Neural progenitor cell (in vitro differentiated cells): ENCODE measurements around the gene GAB2. TPM values are rescaled to one million over a fixed set of nuclear protein-coding genes. Genes with fewer than 3 reads are reported as not detected.

ENCODE experiments used
- DNase-seq: peaks from one replicate; pipeline ENCODE4 v3.0.0-alpha.2; 2016; ENCODE audit warnings: low spot score
- H2AFZ ChIP-seq: fragments of 200-600 bp; sonication (generic); replicated peaks from 2 replicates; pipeline ENCODE4 v1.6.1; 2016; ENCODE audit warnings: antibody characterized with exemption
- H3F3A ChIP-seq: fragments of 200-600 bp; sonication (generic); 2 replicates; pipeline ENCODE4 v1.6.1; 2016; ENCODE audit warnings: antibody characterized with exemption, low read depth
- H3K27ac ChIP-seq: fragments of 200-600 bp; sonication (generic); 2 replicates; pipeline ENCODE4 v1.5.1; 2016; ENCODE audit warnings: mild to moderate bottlenecking
- H3K27me3 ChIP-seq: fragments of 200-600 bp; sonication (generic); 2 replicates; pipeline ENCODE4 v1.6.1; 2016; ENCODE audit warnings: mild to moderate bottlenecking, moderate library complexity
- H3K36me3 ChIP-seq: fragments of 200-600 bp; sonication (generic); 2 replicates; pipeline ENCODE4 v1.5.1; 2016
- H3K4me1 ChIP-seq: fragments of 200-600 bp; sonication (generic); 2 replicates; pipeline ENCODE4 v1.6.1; 2016; ENCODE audit warnings: mixed run types
- H3K4me2 ChIP-seq: fragments of 200-600 bp; sonication (generic); 2 replicates; pipeline ENCODE4 v1.6.1; 2016
- H3K4me3 ChIP-seq: fragments of 200-600 bp; sonication (generic); 2 replicates; pipeline ENCODE4 v1.5.1; 2016
- H3K79me2 ChIP-seq: fragments of 200-600 bp; sonication (generic); 2 replicates; pipeline ENCODE4 v1.6.1; 2016; ENCODE audit warnings: low read depth
- H3K9ac ChIP-seq: fragments of 200-600 bp; sonication (generic); 2 replicates; pipeline ENCODE4 v1.6.1; 2016
- H3K9me3 ChIP-seq: fragments of 200-600 bp; sonication (generic); 2 replicates; pipeline ENCODE4 v1.5.1; 2016; ENCODE audit warnings: low read depth
- H4K20me1 ChIP-seq: fragments of 200-600 bp; sonication (generic); 2 replicates; pipeline ENCODE4 v1.6.1; 2016; ENCODE audit warnings: low read depth
- H3K27ac Mint-ChIP-seq: 3 replicates; pipeline ENCODE4 v1.8.0; 2021; ENCODE audit warnings: mixed read lengths
- H3K27me3 Mint-ChIP-seq: 2 replicates; pipeline ENCODE4 v1.8.0; 2022; ENCODE audit warnings: low read depth, mild to moderate bottlenecking, inconsistent platforms, moderate library complexity, mixed read lengths; ENCODE audit not compliant: insufficient read depth
- H3K36me3 Mint-ChIP-seq: 3 replicates; pipeline ENCODE4 v1.8.0; 2021; ENCODE audit warnings: mixed read lengths
- H3K4me1 Mint-ChIP-seq: 3 replicates; pipeline ENCODE4 v1.8.0; 2021; ENCODE audit warnings: mixed read lengths
- H3K4me3 Mint-ChIP-seq: 3 replicates; pipeline ENCODE4 v1.8.0; 2021; ENCODE audit warnings: mild to moderate bottlenecking, moderate library complexity, mixed read lengths
- H3K9me3 Mint-ChIP-seq: 3 replicates; pipeline ENCODE4 v1.8.0; 2020; ENCODE audit warnings: mixed read lengths
- EZH2 ChIP-seq: fragments of 200-600 bp; sonication (generic); IDR thresholded peaks from 2 replicates; pipeline ENCODE4 v1.6.1; 2017; ENCODE audit warnings: antibody characterized with exemption, mild to moderate bottlenecking, moderate library complexity
- EZH2phosphoT487 ChIP-seq: fragments of 200-600 bp; sonication (generic); IDR thresholded peaks from 2 replicates; pipeline ENCODE4 v1.6.1; 2017; ENCODE audit warnings: antibody characterized with exemption
- total RNA-seq: library from RNA; depleted of rRNA; stranded (reverse); fragments of >200 nt; gene quantifications from 2 replicates; pipeline ENCODE4 v1.2.3, GENCODE V29; 2015; ENCODE audit warnings: low replicate concordance
- TF ChIP-seq, protein P1 (sequence below): fragments of 200-600 bp; sonication (generic); IDR thresholded peaks from 2 replicates; pipeline ENCODE4 v1.5.1; 2017; ENCODE audit warnings: antibody characterized with exemption, mild to moderate bottlenecking

GAB2 gene
- total RNA-seq, 1 donor from 2014 or later, result 11.1 TPM

- H4K20me1 ChIP-seq, result no peaks in the 10 kb centered on the region
- H3K36me3 Mint-ChIP-seq, result peaks cover 19% of the 10 kb centered on the region
- H3K9ac ChIP-seq, result no peak overlapping the region
- H3K27me3 ChIP-seq, result no peaks in the 10 kb centered on the region
- no peaks in the 10 kb centered on the region for H3K4me1 Mint-ChIP-seq
- H3K27ac Mint-ChIP-seq, result no peak overlapping the region
- peaks cover 17% of the 10 kb centered on the region for H3K9me3 Mint-ChIP-seq
- peaks cover 7% of the 10 kb centered on the region for H3K9me3 ChIP-seq
- H2AFZ ChIP-seq, result no peak overlapping the region
- H3K4me3 ChIP-seq, result no peak overlapping the region
- peaks cover 6% of the 10 kb centered on the region for H3K4me1 ChIP-seq
- H3K4me2 ChIP-seq, result no peak overlapping the region
- no peak overlapping the region for H3K4me3 Mint-ChIP-seq
- peaks cover 2% of the 10 kb centered on the region for H3K27me3 Mint-ChIP-seq
- H3F3A ChIP-seq, result peaks cover 3% of the 10 kb centered on the region
- no peak overlapping the region for H3K27ac ChIP-seq
- H3K79me2 ChIP-seq, result peaks cover 26% of the 10 kb centered on the region
- TF ChIP-seq EZH2phosphoT487, result no peak
- TF ChIP-seq, protein P1, sequence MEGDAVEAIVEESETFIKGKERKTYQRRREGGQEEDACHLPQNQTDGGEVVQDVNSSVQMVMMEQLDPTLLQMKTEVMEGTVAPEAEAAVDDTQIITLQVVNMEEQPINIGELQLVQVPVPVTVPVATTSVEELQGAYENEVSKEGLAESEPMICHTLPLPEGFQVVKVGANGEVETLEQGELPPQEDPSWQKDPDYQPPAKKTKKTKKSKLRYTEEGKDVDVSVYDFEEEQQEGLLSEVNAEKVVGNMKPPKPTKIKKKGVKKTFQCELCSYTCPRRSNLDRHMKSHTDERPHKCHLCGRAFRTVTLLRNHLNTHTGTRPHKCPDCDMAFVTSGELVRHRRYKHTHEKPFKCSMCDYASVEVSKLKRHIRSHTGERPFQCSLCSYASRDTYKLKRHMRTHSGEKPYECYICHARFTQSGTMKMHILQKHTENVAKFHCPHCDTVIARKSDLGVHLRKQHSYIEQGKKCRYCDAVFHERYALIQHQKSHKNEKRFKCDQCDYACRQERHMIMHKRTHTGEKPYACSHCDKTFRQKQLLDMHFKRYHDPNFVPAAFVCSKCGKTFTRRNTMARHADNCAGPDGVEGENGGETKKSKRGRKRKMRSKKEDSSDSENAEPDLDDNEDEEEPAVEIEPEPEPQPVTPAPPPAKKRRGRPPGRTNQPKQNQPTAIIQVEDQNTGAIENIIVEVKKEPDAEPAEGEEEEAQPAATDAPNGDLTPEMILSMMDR, result no peak
- TF ChIP-seq EZH2, result no peak
- no peak for DNase-seq
- H3K36me3 ChIP-seq, result no peaks in the 10 kb centered on the region
Observed at GRCh38 chr11:78386215-78386941, 31.2 kb downstream of the GAB2 start.

DNA sequence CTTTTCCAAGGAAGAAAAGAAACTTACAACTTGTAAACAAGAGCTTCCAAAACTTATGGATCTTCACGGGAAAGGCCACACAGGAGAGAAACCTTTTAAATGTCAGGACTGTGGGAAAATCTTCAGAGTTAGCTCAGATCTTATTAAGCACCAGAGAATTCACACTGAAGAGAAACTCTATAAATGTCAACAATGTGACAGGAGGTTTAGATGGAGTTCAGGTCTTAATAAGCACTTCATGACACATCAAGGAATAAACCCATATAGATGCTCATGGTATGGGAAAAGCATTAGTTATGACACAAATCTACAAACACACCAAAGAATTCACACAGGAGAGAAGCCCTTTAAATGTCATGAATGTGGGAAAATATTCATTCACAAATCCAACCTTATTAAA is 32.4 kb downstream of the GAB2 start:
- Histone ChIP-seq H2AFZ (no peak overlapping the region), H3K36me3 (no peaks in the 10 kb centered on the region), H4K20me1 (no peaks in the 10 kb centered on the region), H3F3A (peaks cover 8% of the 10 kb centered on the region), H3K4me1 (peaks cover 17% of the 10 kb centered on the region), H3K4me2 (no peak overlapping the region), H3K4me3 (no peak overlapping the region), H3K27ac (no peak overlapping the region), H3K27me3 (no peaks in the 10 kb centered on the region), H3K9ac (no peak overlapping the region), H3K79me2 (peaks cover 28% of the 10 kb centered on the region), H3K9me3 (peaks cover 7% of the 10 kb centered on the region)
- H3K4me1 Mint-ChIP-seq, result peaks cover 4% of the 10 kb centered on the region
- H3K27ac Mint-ChIP-seq, result no peak overlapping the region
- no peak overlapping the region for H3K4me3 Mint-ChIP-seq
- no peak for DNase-seq
- H3K27me3 Mint-ChIP-seq, result peaks cover 2% of the 10 kb centered on the region
- peaks cover 19% of the 10 kb centered on the region for H3K36me3 Mint-ChIP-seq
- TF ChIP-seq EZH2phosphoT487 (no peak), EZH2 (no peak)
- TF ChIP-seq, protein P1, result no peak
- peaks cover 17% of the 10 kb centered on the region for H3K9me3 Mint-ChIP-seq

GRCh38 chr11:78384231-78384630 is 33.4 kb downstream of the GAB2 start:
- no peak overlapping the region for H3K4me3 Mint-ChIP-seq
- peaks cover 20% of the 10 kb centered on the region for H3K36me3 Mint-ChIP-seq
- H3K27me3 ChIP-seq, result no peaks in the 10 kb centered on the region
- no peaks in the 10 kb centered on the region for H4K20me1 ChIP-seq
- H3K27ac Mint-ChIP-seq, result no peak overlapping the region
- peaks cover 4% of the 10 kb centered on the region for H3K4me1 Mint-ChIP-seq
- H3K4me2 ChIP-seq, result no peak overlapping the region
- peaks cover 30% of the 10 kb centered on the region for H3K79me2 ChIP-seq
- no peak overlapping the region for H2AFZ ChIP-seq
- no peak overlapping the region for H3K9ac ChIP-seq
- TF ChIP-seq EZH2 (no peak), EZH2phosphoT487 (no peak)
- TF ChIP-seq, protein P1, result no peak
- peaks cover 2% of the 10 kb centered on the region for H3K27me3 Mint-ChIP-seq
- no peak overlapping the region for H3K27ac ChIP-seq
- no peak overlapping the region for H3K4me3 ChIP-seq
- no peaks in the 10 kb centered on the region for H3K36me3 ChIP-seq
- peaks cover 17% of the 10 kb centered on the region for H3K9me3 Mint-ChIP-seq
- peaks cover 8% of the 10 kb centered on the region for H3F3A ChIP-seq
- peaks cover 23% of the 10 kb centered on the region for H3K4me1 ChIP-seq
- no peak for DNase-seq
- peaks cover 7% of the 10 kb centered on the region for H3K9me3 ChIP-seq
